Left renal pelvis (tissue), 4 donors: ENCODE data around the gene TCF12. TPM values are rescaled to one million over a fixed set of nuclear protein-coding genes. Genes with fewer than 3 reads are reported as not detected.

Experiments
- DNase-seq, 4 donors: peaks; one replicate each; pipeline ENCODE4 v3.0.0-alpha.2; 2013; ENCODE audit warnings: low read depth in 4 of 4, low spot score in 3 of 4
- polyA plus RNA-seq, 4 donors: library from polyadenylated mRNA; unstranded; fragments of 120-200 nt; gene quantifications; one replicate each; pipeline ENCODE4 v1.2.1, GENCODE V29; 2013; ENCODE audit not compliant: insufficient read length in 4 of 4

The TCF12 gene
- polyA plus RNA-seq, 4 donors, result 152 to 313 (median 190) TPM

- DNase-seq, result no peak
Observed at GRCh38 chr15:57229051-57229450, 310.6 kb downstream of the TCF12 start.

DNA sequence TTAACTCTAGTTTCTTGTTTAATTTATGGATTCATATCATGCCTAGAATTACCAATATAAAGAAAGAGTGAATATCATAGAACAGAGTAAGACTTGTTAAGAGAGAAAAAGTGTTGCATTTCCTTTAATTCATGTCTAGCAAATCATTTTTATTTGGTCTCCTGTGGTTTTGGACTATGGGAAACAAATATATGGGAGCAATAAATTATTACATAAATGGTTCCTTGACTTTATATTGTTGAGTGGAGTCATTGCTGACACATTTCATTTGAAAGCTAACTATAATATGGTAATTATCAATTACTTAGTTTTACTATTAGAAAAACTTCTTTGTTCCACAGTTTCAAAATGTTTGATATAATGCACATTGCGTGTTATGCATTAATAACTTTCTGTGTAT, 313.1 kb downstream of the TCF12 start:
- no peak for DNase-seq

- no peak for DNase-seq
Observed at GRCh38 chr15:57234156-57234555, 315.7 kb downstream of the TCF12 start.

- DNase-seq, result no peak
Observed at GRCh38 chr15:57235186-57235585, 316.7 kb downstream of the TCF12 start.

- DNase-seq, result peak in 3 of 4 donors; percentile 54 to 67 (median 62)
Observed at GRCh38 chr15:57235873-57236272, 317.4 kb downstream of the TCF12 start.

DNA sequence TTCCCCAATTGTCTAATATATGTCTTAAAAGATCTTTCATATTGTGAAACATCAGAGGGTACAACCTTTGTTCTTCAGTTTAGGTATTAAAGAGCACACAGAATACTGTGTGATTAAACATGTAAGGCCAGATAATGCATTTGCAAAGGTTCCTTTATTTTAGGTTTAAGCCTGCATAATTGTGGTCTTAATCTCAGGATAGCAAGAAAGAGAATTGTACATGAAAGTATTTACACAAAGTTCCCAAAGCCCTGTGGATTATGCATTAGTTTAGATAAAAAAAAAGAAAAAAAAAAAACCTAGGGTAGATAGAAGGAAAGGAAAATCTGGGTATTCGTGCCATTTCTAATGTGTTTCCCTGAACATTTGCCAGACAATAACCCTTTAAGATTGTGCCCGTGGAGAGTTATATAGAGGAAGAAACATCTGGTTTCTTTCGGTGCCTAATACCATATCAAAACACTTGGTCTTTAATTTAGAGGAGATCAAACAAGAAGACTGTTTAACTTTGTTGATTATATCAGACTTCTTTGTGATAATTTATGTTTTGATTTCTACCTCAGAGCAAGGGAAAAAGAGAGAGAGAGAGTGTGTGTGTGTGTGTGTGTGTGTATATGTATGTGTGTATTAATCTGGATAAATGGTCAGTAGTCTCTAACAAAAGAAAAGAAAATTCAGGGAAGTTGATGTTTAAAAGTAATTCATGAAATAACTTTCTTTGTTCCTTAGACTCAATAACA, 318.3 kb downstream of the TCF12 start:
- no peak for DNase-seq

- DNase-seq, result no peak
Observed at GRCh38 chr15:57237301-57237642, 318.8 kb downstream of the TCF12 start.

DNA sequence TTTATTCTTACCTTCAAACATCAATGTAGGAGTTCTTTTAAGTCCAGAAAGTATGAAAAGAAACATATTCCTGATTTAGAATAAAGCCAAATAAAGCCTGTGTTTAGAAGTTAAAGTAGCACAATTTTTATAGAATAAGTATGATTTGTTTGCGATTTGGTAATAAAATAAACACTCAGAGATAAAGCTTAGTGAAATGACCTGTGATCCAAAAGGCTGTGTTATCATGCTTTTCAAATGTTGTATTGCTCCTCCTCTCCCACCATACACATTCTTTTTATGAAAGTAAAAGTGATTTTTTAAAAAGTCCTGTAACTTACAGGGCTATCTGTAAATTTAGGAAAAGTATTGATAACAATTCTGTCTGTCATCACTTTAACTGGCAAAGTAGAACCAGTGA, 319.2 kb downstream of the TCF12 start:
- DNase-seq, result no peak

DNA sequence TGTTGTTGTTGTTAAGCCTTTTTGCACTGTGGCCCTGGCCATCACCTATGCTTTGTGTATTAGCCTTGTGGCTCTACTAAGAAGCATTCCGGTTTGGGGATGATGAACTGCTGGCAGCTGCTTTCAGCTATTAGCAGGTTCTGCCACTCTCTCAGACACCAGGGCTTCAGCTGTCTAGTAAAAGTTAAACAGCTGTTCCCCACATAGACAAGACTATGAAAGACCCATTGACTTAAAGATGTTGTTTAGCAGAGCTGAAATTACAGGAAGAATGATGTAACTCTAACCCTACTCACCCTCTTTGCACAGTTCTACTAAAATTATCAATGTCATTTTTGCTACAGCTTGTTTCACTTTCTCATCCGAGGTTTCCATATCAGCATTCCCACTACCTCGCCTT, 326.7 kb downstream of the TCF12 start:
- DNase-seq, result no peak

GRCh38 chr15:57245714-57246113, 327.3 kb downstream of the TCF12 start:
- no peak for DNase-seq

- DNase-seq, result no peak
Observed at GRCh38 chr15:57248074-57248473, 329.6 kb downstream of the TCF12 start.

- DNase-seq, result no peak
Observed at GRCh38 chr15:57251308-57251707, 332.9 kb downstream of the TCF12 start.

- no peak for DNase-seq
Observed at GRCh38 chr15:57251941-57252340, 333.5 kb downstream of the TCF12 start.

- DNase-seq, result no peak
Observed at GRCh38 chr15:57253082-57253481, 334.6 kb downstream of the TCF12 start.

DNA sequence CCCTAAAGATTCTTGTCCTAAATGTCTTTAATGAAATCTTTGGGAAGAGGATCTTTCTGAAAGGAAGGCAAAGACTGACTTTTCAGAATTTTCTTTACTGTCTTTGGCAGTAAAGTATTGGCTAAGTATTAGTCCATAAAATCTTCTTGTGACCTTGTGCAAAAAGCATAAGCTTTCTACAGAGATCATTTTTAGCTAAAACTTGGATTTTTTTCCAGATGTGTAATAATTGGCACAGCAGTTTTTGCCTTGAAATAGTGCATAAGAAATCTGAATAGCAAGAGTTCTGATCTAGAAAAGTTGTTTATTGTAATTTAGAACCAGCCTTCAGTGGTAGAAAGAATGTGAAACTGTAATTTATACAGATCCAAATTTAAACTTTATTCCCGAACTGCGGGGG, 335.1 kb downstream of the TCF12 start:
- DNase-seq, result no peak

- no peak for DNase-seq
Observed at GRCh38 chr15:57255751-57256341, 337.4 kb downstream of the TCF12 start.

DNA sequence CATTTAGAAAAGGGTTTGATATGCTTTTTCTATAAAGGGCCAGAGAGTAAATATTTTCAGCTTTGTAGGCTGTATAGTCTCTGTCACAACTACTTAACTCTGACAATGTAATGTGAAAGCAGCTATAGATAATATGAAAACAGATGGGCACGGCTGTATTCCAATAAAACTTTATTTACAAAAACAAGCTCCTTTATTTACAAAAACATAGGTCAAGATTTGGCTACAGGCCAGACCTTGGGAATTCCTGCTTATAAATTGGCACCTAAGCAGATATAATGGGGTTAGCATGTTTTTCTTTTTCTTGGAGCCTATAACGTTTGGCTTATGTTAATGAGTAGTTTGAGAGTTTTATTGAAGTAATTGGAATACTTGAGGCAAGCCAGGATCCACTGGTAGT, 338.5 kb downstream of the TCF12 start:
- no peak for DNase-seq

GRCh38 chr15:57259568-57260040, 341.2 kb downstream of the TCF12 start:
- DNase-seq, result peak; percentile 44 to 60 (median 54)

DNA sequence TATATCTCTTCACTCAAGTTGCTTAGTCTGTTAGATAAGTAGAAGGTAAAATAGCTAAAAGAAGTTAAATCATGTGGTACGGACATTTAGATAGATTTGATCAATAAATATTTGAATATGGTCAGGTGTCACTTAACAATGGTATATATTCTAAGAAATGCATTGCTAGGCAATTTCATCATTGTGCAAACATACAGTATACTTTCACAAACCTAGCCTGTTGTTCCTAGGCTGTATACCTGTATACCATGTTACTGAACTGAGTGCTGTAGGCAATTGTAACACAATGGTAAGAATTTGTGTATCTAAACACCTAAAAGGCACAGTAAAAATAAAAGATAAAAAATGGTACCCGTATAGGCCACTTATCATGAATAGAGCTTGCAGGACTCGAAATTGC, 345.1 kb downstream of the TCF12 start:
- no peak for DNase-seq

DNA sequence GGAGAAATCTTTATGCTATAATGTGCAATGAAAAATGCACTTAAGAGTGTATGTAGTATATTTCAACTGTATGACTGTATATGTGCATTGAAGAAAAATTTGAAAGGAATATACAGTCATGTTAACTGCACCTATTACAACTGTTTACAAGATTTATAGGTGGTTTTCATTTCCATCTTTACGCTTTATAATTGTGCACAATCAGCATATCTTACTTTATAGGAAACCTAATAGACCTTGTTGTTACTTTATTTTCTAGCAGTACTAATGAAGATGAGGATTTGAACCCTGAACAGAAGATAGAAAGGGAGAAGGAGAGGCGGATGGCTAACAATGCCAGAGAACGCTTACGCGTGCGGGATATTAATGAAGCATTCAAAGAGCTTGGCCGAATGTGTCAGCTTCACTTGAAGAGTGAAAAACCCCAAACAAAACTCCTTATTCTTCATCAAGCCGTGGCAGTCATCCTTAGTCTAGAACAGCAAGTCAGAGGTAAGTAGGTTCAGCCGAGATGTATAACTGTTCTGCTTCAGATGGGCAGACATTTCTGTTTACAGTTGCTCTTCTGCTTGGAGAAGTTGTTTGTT, 354.4 kb downstream of the TCF12 start:
- no peak for DNase-seq

DNA sequence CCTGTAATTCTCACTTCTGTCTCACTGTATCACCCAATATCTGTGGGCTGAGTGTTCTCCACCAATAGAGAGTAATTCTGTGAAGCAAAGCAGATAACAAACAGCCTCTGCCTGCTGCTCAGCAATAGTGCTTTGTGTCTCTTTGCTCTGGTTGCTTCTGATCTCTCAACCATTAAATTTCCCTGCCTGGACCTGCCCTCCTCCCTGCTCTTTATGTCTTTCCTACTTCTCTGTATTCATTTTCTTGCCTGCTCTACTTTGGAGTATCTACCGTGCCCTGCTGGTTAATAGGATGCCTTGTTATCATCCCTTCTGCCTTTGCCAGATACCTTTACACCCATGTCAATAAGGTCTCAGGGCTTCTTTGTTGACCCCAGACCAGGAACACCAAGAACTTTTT, 355.0 kb downstream of the TCF12 start:
- no peak for DNase-seq

GRCh38 chr15:57278439-57278838, 360.0 kb downstream of the TCF12 start:
- DNase-seq, result no peak
